Colonic mucosa (tissue), 4 donors: Measurements from ENCODE around the gene TEPSIN. TPM values are rescaled to one million over a fixed set of nuclear protein-coding genes. Genes with fewer than 3 reads are reported as not detected.

Experiments used
- DNase-seq: peaks from one replicate; pipeline ENCODE4 v3.0.0-alpha.2; 2020
- H3K27ac ChIP-seq: fragments of 200-600 bp; one replicate; pipeline ENCODE4 v1.8.0; 2021
- H3K27me3 ChIP-seq: fragments of 200-600 bp; one replicate; pipeline ENCODE4 v1.8.0; 2021
- H3K36me3 ChIP-seq: fragments of 200-600 bp; one replicate; pipeline ENCODE4 v1.8.0; 2021
- H3K4me1 ChIP-seq: fragments of 200-600 bp; one replicate; pipeline ENCODE4 v1.8.0; 2021; ENCODE audit warnings: mild to moderate bottlenecking
- H3K4me3 ChIP-seq: fragments of 200-600 bp; one replicate; pipeline ENCODE4 v1.8.0; 2021
- H3K9ac ChIP-seq, 2 donors: one replicate each; pipeline ENCODE4 v1.7.0; 2013; ENCODE audit warnings: control low read depth in 2 of 2, low read depth in 2 of 2, low read length in 2 of 2
- H3K9me3 ChIP-seq: fragments of 200-600 bp; one replicate; pipeline ENCODE4 v1.8.0; 2021
- CTCF ChIP-seq: fragments of 200-600 bp; IDR thresholded peaks from one replicate; pipeline ENCODE4 v1.8.0; 2022; ENCODE audit warnings: antibody characterized with exemption, mild to moderate bottlenecking
- intact Hi-C: fragments of 100-400 bp; cut with DNase I; formaldehyde crosslinking; loops from one replicate; pipeline ENCODE4 v1.14.1; 2022
- total RNA-seq, 2 donors: library from RNA; stranded (reverse); fragmentation: NEBNext Ultra II Directional in 1 of 2; extraction: Animal tissue kit (Norgen Biotek cat#: 25700) in 1 of 2; gene quantifications; one replicate each; pipeline ENCODE4 v1.2.1, GENCODE V29; 2021
- donor health status: healthy.
- donor health status: DM: no; HTN: no; CAD: no.
- donor health status: DM: no; HTN: no; CAD: no.

TEPSIN gene
- total RNA-seq, 2 donors from 2014 or later, result 29.3 to 46.7 TPM

GRCh38 chr17:81218459-81218858 lies 20.4 kb downstream of the TEPSIN start:
- peaks cover 10% of the 10 kb centered on the region for H3K4me1 ChIP-seq
- no peaks in the 10 kb centered on the region for H3K27me3 ChIP-seq
- H3K9me3 ChIP-seq, result no peaks in the 10 kb centered on the region
- no peak overlapping the region for H3K4me3 ChIP-seq
- no peak for TF ChIP-seq CTCF
- DNase-seq, result no peak
- no peak overlapping the region for H3K27ac ChIP-seq
- no peaks in the 10 kb centered on the region for H3K36me3 ChIP-seq
- intact Hi-C loops, result no loop called here
- H3K9ac ChIP-seq, result no peak overlapping the region

GRCh38 chr17:81217491-81217890 lies 21.4 kb downstream of the TEPSIN start:
- no peaks in the 10 kb centered on the region for H3K27me3 ChIP-seq
- no peak overlapping the region for H3K4me3 ChIP-seq
- H3K9ac ChIP-seq, result no peak overlapping the region
- H3K36me3 ChIP-seq, result no peaks in the 10 kb centered on the region
- H3K27ac ChIP-seq, result no peak overlapping the region
- no peak for TF ChIP-seq CTCF
- H3K9me3 ChIP-seq, result no peaks in the 10 kb centered on the region
- peaks cover 9% of the 10 kb centered on the region for H3K4me1 ChIP-seq
- intact Hi-C loops, result no loop called here
- no peak for DNase-seq

DNA sequence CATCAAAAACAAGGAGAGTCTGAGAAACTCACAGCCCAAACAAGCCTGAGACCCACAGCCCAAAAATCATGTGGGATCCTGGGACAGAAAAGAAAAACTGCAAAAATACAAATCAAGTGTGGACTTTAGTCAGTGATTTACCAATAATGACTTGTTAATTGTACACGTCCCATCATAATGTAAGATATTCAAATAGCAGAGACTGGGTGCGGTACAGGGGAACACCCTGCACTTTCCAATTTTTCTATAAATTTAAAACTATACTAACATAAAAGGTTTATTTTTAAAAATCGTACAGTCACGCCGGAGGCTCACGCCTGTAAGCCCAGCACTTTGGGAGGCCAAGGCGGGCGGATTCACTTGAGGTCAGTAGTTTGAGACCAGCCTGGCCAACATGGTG lies 24.9 kb downstream of the TEPSIN start:
- Histone ChIP-seq H3K4me3 (no peak overlapping the region), H3K36me3 (no peaks in the 10 kb centered on the region), H3K4me1 (no peaks in the 10 kb centered on the region), H3K9me3 (no peaks in the 10 kb centered on the region), H3K27ac (no peak overlapping the region), H3K27me3 (no peaks in the 10 kb centered on the region), H3K9ac (no peak overlapping the region)
- intact Hi-C loops, result no loop called here
- DNase-seq, result no peak
- no peak for TF ChIP-seq CTCF

DNA sequence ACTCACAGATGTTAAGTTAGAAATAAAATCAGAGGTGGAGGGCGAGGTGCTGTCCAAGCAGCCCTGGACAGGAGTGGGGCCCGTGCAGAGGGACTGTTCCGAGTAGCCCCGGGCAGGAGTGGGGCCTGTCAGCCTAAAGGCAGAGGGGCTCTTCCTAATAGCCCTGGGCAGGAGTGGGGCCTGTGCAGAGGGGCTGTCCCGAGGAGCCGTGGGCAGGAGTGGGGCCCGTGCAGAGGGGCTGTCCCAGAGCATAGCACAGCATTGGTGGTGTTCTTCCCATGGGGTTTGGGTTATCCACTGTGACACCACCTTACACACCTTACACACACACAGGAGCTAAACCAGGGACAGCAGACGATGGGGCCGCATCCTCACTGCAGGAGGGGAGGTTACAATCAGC lies 26.5 kb downstream of the TEPSIN start:
- Histone ChIP-seq H3K27me3 (no peaks in the 10 kb centered on the region), H3K4me1 (no peaks in the 10 kb centered on the region), H3K9ac (no peak overlapping the region), H3K36me3 (no peaks in the 10 kb centered on the region), H3K27ac (no peak overlapping the region), H3K4me3 (no peak overlapping the region), H3K9me3 (no peaks in the 10 kb centered on the region)
- intact Hi-C loops, result no loop called here
- DNase-seq, result no peak
- TF ChIP-seq CTCF, result no peak

DNA sequence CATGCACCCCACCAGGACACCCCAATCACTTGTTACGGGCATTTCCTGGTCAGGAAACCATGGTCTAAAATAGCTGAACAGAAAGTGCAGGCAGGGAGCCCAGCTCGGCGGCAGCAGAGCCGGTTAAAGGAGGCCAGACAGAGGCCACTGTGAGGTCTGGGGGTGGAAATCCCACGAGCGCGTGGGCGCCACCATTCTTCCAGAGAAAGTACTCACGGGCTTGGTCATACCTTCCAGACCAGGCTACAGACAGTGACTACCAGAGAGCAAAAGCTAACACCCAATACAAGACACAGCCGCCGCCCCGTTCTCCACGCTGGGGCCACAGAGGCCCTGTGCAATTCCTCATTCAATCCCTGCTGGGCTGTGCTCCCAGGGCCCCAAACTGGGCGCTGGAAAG lies 28.0 kb downstream of the TEPSIN start:
- TF ChIP-seq CTCF, result no peak
- Histone ChIP-seq H3K9ac (no peak overlapping the region), H3K4me3 (no peak overlapping the region), H3K4me1 (no peaks in the 10 kb centered on the region), H3K27ac (no peak overlapping the region), H3K27me3 (no peaks in the 10 kb centered on the region), H3K9me3 (no peaks in the 10 kb centered on the region), H3K36me3 (no peaks in the 10 kb centered on the region)
- intact Hi-C loops, result no loop called here
- DNase-seq, result no peak

DNA sequence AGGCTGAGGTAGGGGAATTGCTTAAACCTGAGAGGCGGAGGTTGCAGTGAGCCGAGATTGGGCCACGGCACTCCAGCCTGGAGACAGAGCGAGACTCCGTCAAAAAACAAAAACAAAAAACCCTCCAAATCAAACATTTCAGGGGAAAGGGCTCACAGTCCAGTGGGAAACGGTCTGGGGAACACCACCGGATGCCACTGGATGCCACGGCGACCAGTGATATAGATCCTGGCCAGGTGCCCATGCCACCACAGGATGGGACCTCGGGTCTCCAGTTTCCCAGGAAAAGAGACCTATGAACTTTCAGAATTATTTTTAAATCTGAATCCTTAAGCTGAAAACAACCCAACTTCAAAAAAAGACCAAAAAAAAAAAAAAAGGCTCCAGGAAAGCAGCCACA lies 28.4 kb downstream of the TEPSIN start:
- no peak for DNase-seq
- no peaks in the 10 kb centered on the region for H3K4me1 ChIP-seq
- TF ChIP-seq CTCF, result no peak

More for the DNA sequence above, 28.4 kb downstream of the TEPSIN start:
- H3K9ac ChIP-seq, result no peak overlapping the region
- intact Hi-C loops, result no loop called here
- H3K4me3 ChIP-seq, result no peak overlapping the region
- no peaks in the 10 kb centered on the region for H3K36me3 ChIP-seq
- H3K27me3 ChIP-seq, result no peaks in the 10 kb centered on the region
- H3K27ac ChIP-seq, result no peak overlapping the region
- no peaks in the 10 kb centered on the region for H3K9me3 ChIP-seq
